HG02610 (cell line): Measurements from ENCODE around the gene MAN1A1.
"Not testable (repeated sequence)": the region's sequence is repeated elsewhere in the genome, so short reads cannot be mapped to it uniquely, and the experiment has no call there.

ENCODE experiments used
- ATAC-seq: cut with Tn5 transposase; IDR thresholded peaks from one replicate; pipeline ENCODE4 v1.9.1; 2021; ENCODE audit warnings: mild to moderate bottlenecking, moderate library complexity; ENCODE audit not compliant: unreplicated experiment

The MAN1A1 gene

GRCh38 chr6:119156082-119156481 lies 193.5 kb downstream of the MAN1A1 start:
- not testable (repeated sequence) for ATAC-seq

- ATAC-seq: no peak
Observed at GRCh38 chr6:119152187-119152586, 197.4 kb downstream of the MAN1A1 start.

- ATAC-seq: no peak
Observed at GRCh38 chr6:119148825-119149525, 200.6 kb downstream of the MAN1A1 start.

DNA sequence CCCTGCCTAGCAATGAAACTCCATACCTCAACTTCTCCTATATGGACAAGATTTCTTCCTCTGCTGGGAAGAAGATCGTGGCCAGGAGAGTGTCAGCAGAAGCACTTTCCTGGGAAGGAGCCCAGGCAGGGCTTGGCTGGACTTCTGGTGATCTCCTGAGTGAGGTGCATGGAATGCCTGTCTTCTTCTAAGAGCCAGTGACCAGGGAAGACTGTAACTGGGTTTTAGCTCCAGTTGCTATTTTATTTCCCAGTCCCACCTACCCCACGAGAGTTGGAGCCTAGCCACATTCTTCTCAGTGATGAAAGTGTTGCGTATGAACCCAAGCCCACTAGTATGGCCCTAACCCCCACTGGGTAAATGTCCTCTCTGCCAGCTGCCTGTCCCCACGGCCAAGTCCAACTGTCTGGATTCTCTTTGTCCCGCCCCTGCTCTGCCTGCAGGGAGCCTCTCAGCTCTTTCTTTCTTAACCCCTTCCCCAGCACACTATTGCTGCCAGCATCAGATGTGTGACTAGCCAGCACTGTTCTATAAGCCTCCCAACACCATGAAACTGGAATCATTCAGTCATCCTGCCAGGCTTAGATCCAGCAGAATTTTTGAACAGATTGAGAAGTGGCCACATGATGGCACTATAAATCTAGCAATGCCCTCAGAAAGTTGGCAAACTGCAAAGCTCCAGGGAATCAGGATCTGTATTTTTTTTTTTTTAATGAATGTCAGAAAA lies 201.3 kb downstream of the MAN1A1 start:
- no peak for ATAC-seq

GRCh38 chr6:119147101-119148053 lies 202.2 kb downstream of the MAN1A1 start:
- ATAC-seq: peak; percentile 99

DNA sequence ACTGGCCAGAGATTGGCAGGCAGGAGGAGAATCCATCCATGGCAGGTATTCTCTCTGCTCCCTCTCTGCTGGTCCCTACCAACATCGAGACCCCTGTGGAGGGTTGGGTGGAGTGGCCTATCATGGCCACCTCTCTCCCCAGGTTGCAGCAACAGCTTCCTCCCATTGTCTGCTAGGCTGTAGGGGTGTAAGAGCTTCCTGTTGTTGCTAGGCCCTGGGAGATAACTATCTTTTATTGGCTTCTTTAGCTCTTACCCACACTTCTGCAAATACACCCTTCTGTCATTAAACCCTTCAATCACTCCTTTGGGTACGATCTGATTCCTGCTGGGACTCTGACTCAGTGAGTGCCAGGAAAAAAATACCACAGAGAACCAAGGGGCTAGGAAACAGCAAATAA lies 204.4 kb downstream of the MAN1A1 start:
- ATAC-seq: no peak

GRCh38 chr6:119142637-119143036 lies 206.9 kb downstream of the MAN1A1 start:
- ATAC-seq: no peak

GRCh38 chr6:119142041-119142440 lies 207.5 kb downstream of the MAN1A1 start:
- ATAC-seq: no peak

DNA sequence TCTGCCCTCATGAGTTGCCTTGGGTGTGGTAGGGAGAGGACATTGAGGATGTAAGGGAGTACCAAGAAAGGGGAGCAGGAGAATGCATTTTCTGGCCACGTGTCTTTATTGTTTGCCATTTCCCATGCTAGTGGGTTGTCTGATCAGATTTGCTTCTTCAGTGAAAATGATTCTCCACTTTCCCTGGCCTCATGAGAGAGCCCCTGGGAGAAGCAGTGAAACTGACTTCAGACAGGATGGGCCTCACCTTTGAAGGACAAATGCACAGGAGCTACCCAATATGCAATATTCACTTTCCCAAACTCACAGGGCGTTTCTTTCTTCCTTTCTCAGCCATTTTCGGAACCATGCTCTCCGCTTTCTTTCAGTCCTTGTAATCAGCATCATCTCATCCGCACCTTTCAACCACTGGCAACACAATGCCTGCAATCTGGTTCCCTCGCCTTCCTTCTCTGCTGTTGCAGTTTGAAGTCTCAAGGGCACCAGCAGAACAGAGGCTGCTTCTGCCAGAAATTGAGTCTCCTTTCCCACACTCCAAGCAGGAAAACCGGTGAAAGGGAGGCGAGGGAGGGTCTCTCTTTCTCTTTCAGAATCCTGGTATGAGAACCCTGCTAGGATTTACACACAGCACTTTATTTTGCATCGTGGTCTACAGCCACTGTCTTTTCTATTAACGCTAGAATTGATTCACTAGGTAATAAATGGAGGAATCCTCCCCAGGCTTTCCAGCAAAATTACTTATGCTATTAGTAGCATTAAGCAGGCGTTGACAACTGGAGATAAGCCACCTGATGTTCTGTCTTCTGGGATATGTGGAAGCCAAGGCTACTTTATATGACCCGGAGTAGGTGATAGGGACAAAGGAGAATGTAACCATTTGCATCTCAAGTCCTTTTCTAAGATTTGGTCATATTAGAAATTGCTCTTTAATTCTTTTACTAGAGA lies 209.1 kb downstream of the MAN1A1 start:
- ATAC-seq: no peak

DNA sequence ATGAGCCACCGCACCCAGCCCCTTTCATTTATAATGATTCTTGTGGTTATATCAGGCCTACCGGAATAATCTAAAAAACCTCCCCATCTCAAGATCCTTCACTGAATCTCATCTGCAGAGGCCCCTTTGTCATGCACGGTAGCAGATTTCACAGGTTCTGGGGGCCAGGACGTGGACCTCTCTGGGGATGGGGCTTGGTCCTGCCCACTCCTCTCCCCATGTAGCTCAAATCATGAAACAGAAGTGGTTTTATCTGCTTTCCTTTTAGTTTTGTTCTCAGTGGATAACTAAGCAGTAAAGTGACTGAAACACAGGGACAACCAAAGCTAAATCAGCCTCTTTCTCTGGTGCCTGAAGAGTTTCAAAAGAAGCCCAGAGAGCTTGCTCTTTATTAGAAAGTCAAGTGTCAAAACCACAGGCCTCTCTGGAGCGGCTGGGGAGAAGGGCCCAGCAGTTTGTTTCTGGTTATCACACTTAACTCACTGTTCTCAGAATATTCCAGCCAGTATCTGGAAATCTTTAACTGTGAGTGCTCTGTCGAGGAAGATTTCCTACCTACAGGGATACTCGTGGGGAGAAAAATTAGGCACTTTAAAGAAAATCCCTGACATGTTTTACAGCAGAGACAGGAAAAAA lies 210.5 kb downstream of the MAN1A1 start:
- peak; percentile 86 for ATAC-seq

DNA sequence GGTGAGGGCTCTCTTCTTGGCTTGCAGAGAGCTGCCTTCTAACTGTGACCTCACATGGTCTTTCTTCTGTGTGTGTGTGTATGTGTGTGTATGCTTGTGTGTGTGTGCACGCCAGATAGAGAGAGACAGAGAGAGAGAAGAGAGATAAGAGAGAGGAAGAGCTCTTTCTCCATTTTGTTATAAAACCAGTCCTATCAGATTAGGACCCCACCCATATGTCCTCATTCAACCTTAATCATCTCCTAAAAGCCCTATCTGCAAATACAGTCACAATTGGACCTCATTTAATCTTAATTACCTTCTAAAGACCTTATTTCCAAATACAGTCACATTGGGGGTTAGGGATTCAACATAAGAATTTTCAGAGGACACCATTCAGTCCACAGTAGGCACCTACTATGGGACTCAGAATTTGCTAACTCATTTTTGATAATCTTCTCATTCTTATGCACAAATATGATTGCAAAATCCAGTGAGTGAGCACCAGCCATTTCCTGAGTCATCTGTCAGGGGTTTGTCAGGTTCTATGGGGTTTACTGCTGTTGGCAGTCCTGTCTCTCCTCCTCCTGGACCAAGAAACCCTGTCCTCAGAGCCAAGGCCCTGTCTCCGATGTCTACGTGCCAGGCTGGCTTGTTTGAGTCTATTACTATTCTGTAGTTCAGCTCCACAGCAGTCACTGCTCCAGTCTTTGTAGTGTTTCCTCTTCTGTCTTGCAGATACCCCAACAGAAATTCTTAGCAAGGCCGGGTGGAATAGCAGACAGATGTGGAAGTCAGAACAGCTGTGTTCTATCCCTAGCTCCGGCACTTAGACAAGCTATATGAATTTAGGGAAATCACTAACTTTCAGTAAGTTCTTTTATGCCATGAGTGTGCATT lies 212.1 kb downstream of the MAN1A1 start:
- ATAC-seq: no peak

GRCh38 chr6:119134752-119135151 lies 214.8 kb downstream of the MAN1A1 start:
- ATAC-seq: no peak

- no peak for ATAC-seq
Observed at GRCh38 chr6:119133400-119133799, 216.2 kb downstream of the MAN1A1 start.

GRCh38 chr6:119132261-119132981 lies 217.1 kb downstream of the MAN1A1 start:
- no peak for ATAC-seq

GRCh38 chr6:119129968-119130484 lies 219.5 kb downstream of the MAN1A1 start:
- no peak for ATAC-seq

- peak; percentile 77 for ATAC-seq
Observed at GRCh38 chr6:119129148-119129967, 220.2 kb downstream of the MAN1A1 start.
